GM12878 (cell line): Measurements from ENCODE around the gene HHAT. TPM values are rescaled to one million over a fixed set of nuclear protein-coding genes. Genes with fewer than 3 reads are reported as not detected.
A peak's percentile ranks its signal among the peaks of the same experiment; 100 is the strongest.

Experiments used
- ATAC-seq: fragments of 200-7000 bp; cut with Tn5 transposase; 3 replicates; pipeline ENCODE4 v1.9.1; 2020; ENCODE audit warnings: mild to moderate bottlenecking, moderate library complexity
- BruUV-seq: library from RNA; stranded (reverse); fragments of 400-500 nt; replicated peaks from 2 replicates; lab custom pipeline; 2021; lab: Mats Ljungman, UMichigan
- CTCF ChIA-PET: fragments of 300-600 bp; sonication (Branson Sonifier 250); formaldehyde crosslinking; extraction: SDS; loops from one replicate; lab custom pipeline; 2021; ENCODE audit warnings: inconsistent platforms; lab: Yijun Ruan, JAX
- POLR2A ChIA-PET: fragments of 350-600 bp; formaldehyde crosslinking; extraction: SDS; loops from one replicate; lab custom pipeline; 2021; ENCODE audit warnings: inconsistent platforms; lab: Charles Lee
- RAD21 ChIA-PET: fragments of 300-600 bp; sonication (Branson Sonifier 250); formaldehyde crosslinking; loops from one replicate; lab custom pipeline; 2023; ENCODE audit warnings: antibody characterized with exemption; ENCODE audit not compliant: unreplicated experiment; lab: Charles Lee
- SMC1A ChIA-PET: fragments of 300-600 bp; sonication (Branson Sonifier 250); formaldehyde crosslinking; loops from one replicate; lab custom pipeline; 2023; ENCODE audit not compliant: unreplicated experiment, uncharacterized antibody; lab: Charles Lee
- DNase-seq: peaks from one replicate; pipeline ENCODE4 v3.0.0-alpha.2; 2011; ENCODE audit warnings: low read depth, low spot score
- FAIRE-seq: peaks from 3 replicates; lab custom pipeline; 2011; peaks lifted over from hg19 to GRCh38; lab: Jason Lieb, UNC
- H2AFZ ChIP-seq: 2 replicates; pipeline ENCODE4 v1.6.0; 2011; ENCODE audit warnings: low read depth, low read length, control low read depth; ENCODE audit not compliant: control insufficient read depth
- H3K27ac ChIP-seq: 2 replicates; pipeline ENCODE4 v1.5.1; 2011; ENCODE audit warnings: control low read depth; ENCODE audit not compliant: control insufficient read depth, insufficient read depth
- H3K27me3 ChIP-seq, 2 experiments: replicated peaks in 1 of 2; 2 replicates each; pipeline versions ENCODE4 v1.6.0 to v1.6.1; 2011; ENCODE audit warnings: low read length in 1 of 2; ENCODE audit not compliant: control insufficient read depth in 2 of 2, insufficient read depth in 2 of 2
- H3K36me3 ChIP-seq, 2 experiments: 2 replicates each; pipeline ENCODE4 v1.5.1; 2011; ENCODE audit warnings: low read length in 1 of 2; ENCODE audit not compliant: control insufficient read depth in 2 of 2, insufficient read depth in 2 of 2
- H3K4me1 ChIP-seq: 2 replicates; pipeline ENCODE4 v1.6.1; 2011; ENCODE audit warnings: mild to moderate bottlenecking, low read length, moderate library complexity, mixed read lengths; ENCODE audit not compliant: control insufficient read depth, insufficient read depth
- H3K4me2 ChIP-seq: 2 replicates; pipeline ENCODE4 v1.6.0; 2011; ENCODE audit warnings: control low read depth; ENCODE audit not compliant: control insufficient read depth, insufficient read depth
- H3K4me3 ChIP-seq: fragments of 200-600 bp; sonication (generic); 2 replicates; pipeline ENCODE4 v1.5.1; 2016
- H3K79me2 ChIP-seq: 2 replicates; pipeline ENCODE4 v1.6.0; 2011; ENCODE audit warnings: low read length; ENCODE audit not compliant: control insufficient read depth, insufficient read depth
- H3K9ac ChIP-seq: 2 replicates; pipeline ENCODE4 v1.8.0; 2011; ENCODE audit warnings: low read length, control low read depth, mixed read lengths; ENCODE audit not compliant: control insufficient read depth, insufficient read depth
- H3K9me3 ChIP-seq: replicated peaks from 3 replicates; pipeline ENCODE4 v1.5.1; 2011; ENCODE audit warnings: mild to moderate bottlenecking, low read length; ENCODE audit not compliant: control insufficient read depth, insufficient read depth
- H4K20me1 ChIP-seq: 2 replicates; pipeline ENCODE4 v1.6.0; 2011; ENCODE audit not compliant: control insufficient read depth, insufficient read depth
- BACH1 ChIP-seq: fragments of 450-650 bp; IDR thresholded peaks from 2 replicates; pipeline ENCODE4 v1.6.1; 2017; ENCODE audit warnings: mild to moderate bottlenecking, borderline replicate concordance
- CBX3 ChIP-seq: fragments of 200-600 bp; sonication (generic); IDR thresholded peaks from 2 replicates; pipeline ENCODE4 v1.6.1; 2016; ENCODE audit warnings: low read depth, borderline replicate concordance
- CHD2 ChIP-seq: IDR thresholded peaks from 2 replicates; pipeline ENCODE4 v1.6.1; 2011; ENCODE audit warnings: low read depth, low read length, improper control_type of control experiment, borderline replicate concordance
- FOS ChIP-seq: IDR thresholded peaks from 3 replicates; pipeline ENCODE4 v1.6.1; 2011; ENCODE audit warnings: borderline replicate concordance; ENCODE audit not compliant: insufficient read length; ENCODE audit errors: extremely low read depth
- NFIC ChIP-seq: IDR thresholded peaks from 2 replicates; pipeline ENCODE4 v1.6.1; 2012; ENCODE audit warnings: low read depth, mild to moderate bottlenecking, inconsistent platforms, low read length, moderate library complexity
- RELA ChIP-seq: fragments of 450-650 bp; IDR thresholded peaks from 2 replicates; pipeline ENCODE4 v1.8.0; 2014; ENCODE audit warnings: borderline replicate concordance; ENCODE audit not compliant: partially characterized antibody
- RUNX3 ChIP-seq: IDR thresholded peaks from 2 replicates; pipeline ENCODE4 v1.6.1; 2012; ENCODE audit warnings: low read length, inconsistent platforms
- SMC3 ChIP-seq: IDR thresholded peaks from 2 replicates; pipeline ENCODE4 v1.6.1; 2011; ENCODE audit warnings: low read length, improper control_type of control experiment, borderline replicate concordance
- TCF7 ChIP-seq: IDR thresholded peaks from 2 replicates; pipeline ENCODE4 v1.6.1; 2014; ENCODE audit warnings: antibody characterized with exemption, borderline replicate concordance
- WRNIP1 ChIP-seq: IDR thresholded peaks from 2 replicates; pipeline ENCODE4 v1.6.1; 2011; ENCODE audit warnings: low read depth, low read length, improper control_type of control experiment, borderline replicate concordance
- ZBTB33 ChIP-seq: fragments of 450-650 bp; IDR thresholded peaks from 2 replicates; pipeline ENCODE4 v1.6.1; 2017; ENCODE audit warnings: mild to moderate bottlenecking
- ZSCAN29 ChIP-seq: fragments of 450-650 bp; IDR thresholded peaks from 2 replicates; pipeline ENCODE4 v1.6.1; 2017; ENCODE audit warnings: mild to moderate bottlenecking, moderate library complexity
- ZZZ3 ChIP-seq: IDR thresholded peaks from 2 replicates; pipeline ENCODE4 v1.6.1; 2011; ENCODE audit warnings: low read depth; ENCODE audit not compliant: control insufficient read depth, insufficient read length
- WGBS: methylation state at CpG from one replicate; pipeline ENCODE4 v1.1.6; 2016; ENCODE audit warnings: low lambda C conversion rate; ENCODE audit not compliant: insufficient replicate concordance, insufficient coverage; ENCODE audit errors: missing lambda C conversion rate; 5-methylcytosine and 5-hydroxymethylcytosine counted together
- in situ Hi-C: fragments of 300-500 bp; cut with MboI; formaldehyde crosslinking; loops from 9 replicates; pipeline ENCODE4 v1.14.3; 2018; ENCODE audit warnings: mixed read lengths
- intact Hi-C: fragments of 100-400 bp; cut with micrococcal nuclease; formaldehyde crosslinking; loops from one replicate; pipeline ENCODE4 v1.14.2; 2022; ENCODE audit not compliant: unreplicated experiment
- polyA plus RNA-seq, 11 experiments: library from polyadenylated mRNA; depleted of rRNA in 4 of 11; unstranded in 6 of 11; stranded (reverse) in 5 of 11; fragments of >200 nt; fragmentation: Nextera tagmentation in 4 of 11; fragmentation: Illumina TruSeq in 1 of 11; extraction: Ambion mirVana in 4 of 11; extraction: Trizol in 1 of 11; gene quantifications; 1 replicate in 1 of 11; 2 replicates in 10 of 11; pipeline versions ENCODE4 v1.2.1 to v1.2.3, GENCODE V29; 2011 to 2016; ENCODE audit warnings: inconsistent platforms in 2 of 11, missing spikeins in 2 of 11, low read depth in 1 of 11
- total RNA-seq, 4 experiments: library from RNA; depleted of rRNA in 3 of 4; stranded (reverse); fragments of >200 nt in 3 of 4; fragmentation: Illumina TruSeq in 1 of 4; extraction: Trizol in 1 of 4; gene quantifications; 2 replicates each; pipeline versions ENCODE4 v1.2.1 to v1.2.3, GENCODE V29; 2013 to 2021
- TF ChIP-seq, protein P1 (sequence below): fragments of 450-650 bp; formaldehyde crosslinking; IDR thresholded peaks from 2 replicates; pipeline ENCODE4 v1.4.0; 2020; ENCODE audit warnings: mild to moderate bottlenecking, moderate library complexity

HHAT gene
- total and polyA plus RNA-seq, 10 of the 15 experiments (the other 5 are each of a cell fraction or from before 2014, with no cell fraction given): 1.2 to 37.6 (median 2.6) TPM

DNA sequence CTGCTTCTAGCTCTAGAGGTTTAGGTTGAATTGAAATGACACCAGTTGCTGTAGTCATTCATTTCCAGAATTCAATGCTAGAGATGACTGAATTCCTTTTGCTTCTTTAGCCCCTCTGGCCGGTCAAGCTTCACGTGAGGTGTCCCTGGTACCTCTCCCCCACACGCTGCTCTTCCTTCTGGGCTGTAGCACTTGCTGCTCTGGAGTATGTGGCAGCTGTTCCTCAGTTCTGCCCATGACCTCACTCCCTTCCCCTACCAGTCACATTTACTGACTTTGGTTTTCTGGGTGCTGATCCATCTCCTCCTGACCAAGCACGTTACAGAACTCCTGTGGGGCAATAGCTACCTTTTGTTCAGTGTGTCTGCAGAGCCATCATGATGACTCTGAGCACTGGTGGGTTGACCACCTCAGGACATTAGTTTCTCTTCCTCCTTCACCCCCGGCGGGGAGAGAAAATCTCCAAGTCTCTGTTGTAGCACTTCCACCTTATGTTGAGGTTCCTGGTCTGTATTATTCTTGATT lies 128.1 kb downstream of the HHAT start:
- Histone ChIP-seq H3K27ac (no peak overlapping the region), H3K27me3 (no peaks in the 10 kb centered on the region; a peak in 1 of 4 replicates), H3K4me3 (no peak overlapping the region), H3K36me3 (no peaks in the 10 kb centered on the region), H4K20me1 (no peaks in the 10 kb centered on the region), H3K79me2 (no peaks in the 10 kb centered on the region), H2AFZ (no peak overlapping the region), H3K4me1 (no peaks in the 10 kb centered on the region), H3K9ac (no peak overlapping the region), H3K9me3 (no peaks in the 10 kb centered on the region), H3K4me2 (no peak overlapping the region)
- intact Hi-C loops: no loop called here
- ChIA-PET SMC1A (interaction anchor here (1.0 to 1.8 kb wide), 4 partner anchors 10 to 130 kb away, joined by 3 to 7 read pairs (median 4); no protein-coding TSS in a partner anchor), RAD21 (interaction anchor here (0.6 to 1.0 kb wide), 3 partner anchors 8 to 190 kb away, joined by 3 read pairs; no protein-coding TSS in a partner anchor), POLR2A (no interaction called here), CTCF (interaction anchor here (1.2 to 2.1 kb wide), 3 partner anchors 9 to 50 kb away, joined by 3 to 10 read pairs (median 5); no protein-coding TSS in a partner anchor)
- ATAC-seq: peak; percentile 29
- 23% methylated on average over 6 of the region's 6 CpGs for WGBS
- no peak for TF ChIP-seq TCF7
- no peak for TF ChIP-seq ZZZ3
- no peak for TF ChIP-seq CBX3
- no peak for TF ChIP-seq ZSCAN29
- TF ChIP-seq RUNX3: no peak
- TF ChIP-seq BACH1: no peak
- no peak for TF ChIP-seq SMC3
- TF ChIP-seq WRNIP1: no peak
- TF ChIP-seq RELA: no peak
- no peak for TF ChIP-seq NFIC
- TF ChIP-seq, protein P1, sequence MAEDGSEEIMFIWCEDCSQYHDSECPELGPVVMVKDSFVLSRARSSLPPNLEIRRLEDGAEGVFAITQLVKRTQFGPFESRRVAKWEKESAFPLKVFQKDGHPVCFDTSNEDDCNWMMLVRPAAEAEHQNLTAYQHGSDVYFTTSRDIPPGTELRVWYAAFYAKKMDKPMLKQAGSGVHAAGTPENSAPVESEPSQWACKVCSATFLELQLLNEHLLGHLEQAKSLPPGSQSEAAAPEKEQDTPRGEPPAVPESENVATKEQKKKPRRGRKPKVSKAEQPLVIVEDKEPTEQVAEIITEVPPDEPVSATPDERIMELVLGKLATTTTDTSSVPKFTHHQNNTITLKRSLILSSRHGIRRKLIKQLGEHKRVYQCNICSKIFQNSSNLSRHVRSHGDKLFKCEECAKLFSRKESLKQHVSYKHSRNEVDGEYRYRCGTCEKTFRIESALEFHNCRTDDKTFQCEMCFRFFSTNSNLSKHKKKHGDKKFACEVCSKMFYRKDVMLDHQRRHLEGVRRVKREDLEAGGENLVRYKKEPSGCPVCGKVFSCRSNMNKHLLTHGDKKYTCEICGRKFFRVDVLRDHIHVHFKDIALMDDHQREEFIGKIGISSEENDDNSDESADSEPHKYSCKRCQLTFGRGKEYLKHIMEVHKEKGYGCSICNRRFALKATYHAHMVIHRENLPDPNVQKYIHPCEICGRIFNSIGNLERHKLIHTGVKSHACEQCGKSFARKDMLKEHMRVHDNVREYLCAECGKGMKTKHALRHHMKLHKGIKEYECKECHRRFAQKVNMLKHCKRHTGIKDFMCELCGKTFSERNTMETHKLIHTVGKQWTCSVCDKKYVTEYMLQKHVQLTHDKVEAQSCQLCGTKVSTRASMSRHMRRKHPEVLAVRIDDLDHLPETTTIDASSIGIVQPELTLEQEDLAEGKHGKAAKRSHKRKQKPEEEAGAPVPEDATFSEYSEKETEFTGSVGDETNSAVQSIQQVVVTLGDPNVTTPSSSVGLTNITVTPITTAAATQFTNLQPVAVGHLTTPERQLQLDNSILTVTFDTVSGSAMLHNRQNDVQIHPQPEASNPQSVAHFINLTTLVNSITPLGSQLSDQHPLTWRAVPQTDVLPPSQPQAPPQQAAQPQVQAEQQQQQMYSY (CRISPR knock-in tag): no peak
- TF ChIP-seq FOS: no peak
- no peak for TF ChIP-seq ZBTB33
- no peak for TF ChIP-seq CHD2
- no TSS peak for BruUV-seq
- no peak for FAIRE-seq
- in situ Hi-C loops: no loop called here
- DNase-seq: no peak
